AG10803 (cell line): ENCODE results near the gene TRIM51.

ENCODE experiments used
- DNase-seq: peaks from one replicate; pipeline ENCODE4 v3.0.0; 2010; ENCODE audit warnings: low read depth
- H3K4me3 ChIP-seq: 2 replicates; pipeline ENCODE4 v1.5.1; 2011; ENCODE audit warnings: mild to moderate bottlenecking, low read length, control low read depth
- TF ChIP-seq, protein P1 (sequence below): conservative IDR thresholded peaks from 2 replicates; pipeline ENCODE4 v1.5.1; 2011; ENCODE audit warnings: mild to moderate bottlenecking, low read length, control low read depth, inconsistent platforms

The TRIM51 gene

GRCh38 chr11:55895216-55895615 is 12.1 kb downstream of the TRIM51 start:
- no peak for DNase-seq
- no peak overlapping the region for H3K4me3 ChIP-seq
- TF ChIP-seq, protein P1, sequence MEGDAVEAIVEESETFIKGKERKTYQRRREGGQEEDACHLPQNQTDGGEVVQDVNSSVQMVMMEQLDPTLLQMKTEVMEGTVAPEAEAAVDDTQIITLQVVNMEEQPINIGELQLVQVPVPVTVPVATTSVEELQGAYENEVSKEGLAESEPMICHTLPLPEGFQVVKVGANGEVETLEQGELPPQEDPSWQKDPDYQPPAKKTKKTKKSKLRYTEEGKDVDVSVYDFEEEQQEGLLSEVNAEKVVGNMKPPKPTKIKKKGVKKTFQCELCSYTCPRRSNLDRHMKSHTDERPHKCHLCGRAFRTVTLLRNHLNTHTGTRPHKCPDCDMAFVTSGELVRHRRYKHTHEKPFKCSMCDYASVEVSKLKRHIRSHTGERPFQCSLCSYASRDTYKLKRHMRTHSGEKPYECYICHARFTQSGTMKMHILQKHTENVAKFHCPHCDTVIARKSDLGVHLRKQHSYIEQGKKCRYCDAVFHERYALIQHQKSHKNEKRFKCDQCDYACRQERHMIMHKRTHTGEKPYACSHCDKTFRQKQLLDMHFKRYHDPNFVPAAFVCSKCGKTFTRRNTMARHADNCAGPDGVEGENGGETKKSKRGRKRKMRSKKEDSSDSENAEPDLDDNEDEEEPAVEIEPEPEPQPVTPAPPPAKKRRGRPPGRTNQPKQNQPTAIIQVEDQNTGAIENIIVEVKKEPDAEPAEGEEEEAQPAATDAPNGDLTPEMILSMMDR, result no peak

- H3K4me3 ChIP-seq, result no peak overlapping the region
- TF ChIP-seq, protein P1, result no peak
- no peak for DNase-seq
These were observed 19.2 kb downstream of the TRIM51 start for GRCh38 chr11:55902308-55902707.

DNA sequence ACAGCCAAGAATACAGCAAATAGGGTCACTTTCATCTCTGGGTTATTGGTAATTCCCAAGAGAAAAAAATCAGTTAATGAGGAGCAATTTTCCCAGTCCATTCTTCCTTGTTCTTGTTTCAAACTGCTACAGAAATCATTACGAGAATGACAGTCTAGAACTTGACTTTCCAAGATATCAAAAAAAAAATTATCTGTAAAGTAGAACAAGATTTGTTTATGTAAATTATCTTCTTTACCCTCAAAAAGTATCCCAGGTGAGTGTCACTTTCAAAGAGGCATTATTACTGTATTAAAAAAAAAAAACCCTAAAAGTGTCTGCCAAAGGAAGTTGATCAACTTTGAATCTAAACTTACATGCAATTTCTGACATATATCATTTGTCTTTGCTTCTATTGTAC is 31.4 kb downstream of the TRIM51 start, which contains the start of gene OR5W2:
Gene OR5W2, minus strand, starts transcription at position 101 of the 400 bp plus-strand sequence. Its CDS starts 0 bp downstream, at position 101.
- TF ChIP-seq, protein P1, result no peak
- H3K4me3 ChIP-seq, result no peak within 1 kb of the TSS
- DNase-seq, result no peak

DNA sequence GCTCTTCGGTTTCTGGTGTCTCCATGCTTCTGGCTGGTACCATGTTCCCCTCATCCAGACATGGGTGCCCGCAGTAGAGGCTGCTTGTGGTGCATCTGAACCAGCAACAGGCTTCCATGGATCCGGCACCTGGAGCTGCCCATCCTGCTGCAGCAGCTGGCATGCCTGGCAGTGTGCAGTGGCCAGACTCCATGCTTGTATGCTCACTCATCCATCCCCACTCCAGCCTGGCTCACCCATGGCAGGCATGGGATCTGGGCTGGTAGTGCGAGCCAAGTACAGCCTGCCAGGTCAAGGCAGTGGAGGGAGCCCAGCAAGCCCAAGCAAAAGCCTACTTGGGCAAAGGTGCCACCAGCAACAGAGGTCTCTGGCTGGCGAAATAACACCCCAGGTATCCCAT is 37.4 kb downstream of the TRIM51 start:
- TF ChIP-seq, protein P1, result no peak
- DNase-seq, result no peak
- H3K4me3 ChIP-seq, result no peak overlapping the region

GRCh38 chr11:55936300-55936699 is 53.2 kb downstream of the TRIM51 start, which contains the start of gene OR5I1:
OR5I1 (minus strand) TSS chr11:55936400; CDS start chr11:55936400, 0 bp downstream.
- H3K4me3 ChIP-seq, result no peak within 1 kb of the TSS
- TF ChIP-seq, protein P1, result no peak
- DNase-seq, result no peak
